Measurements from ENCODE around the gene PDPR.
"Not testable (repeated sequence)": the region's sequence is repeated elsewhere in the genome, so short reads cannot be mapped to it uniquely, and the experiment has no call there.

DNA sequence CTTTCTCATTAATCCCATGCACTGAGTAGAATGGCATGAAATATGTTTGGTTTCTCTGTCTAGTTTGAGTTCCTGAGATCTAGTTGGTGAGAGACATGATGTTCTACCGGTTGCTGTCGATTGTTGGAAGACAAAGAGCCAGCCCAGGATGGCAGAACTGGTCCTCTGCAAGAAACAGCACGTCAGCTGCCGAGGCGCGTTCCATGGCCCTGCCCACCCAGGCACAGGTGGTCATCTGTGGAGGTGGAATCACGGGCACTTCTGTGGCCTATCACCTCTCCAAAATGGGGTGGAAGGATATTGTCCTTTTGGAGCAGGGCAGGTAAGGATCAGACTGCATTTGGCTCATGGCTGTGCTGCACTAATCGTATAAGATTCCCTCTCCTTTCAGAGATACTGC lies 6.3 kb downstream of the PDPR start:
- not testable (repeated sequence) for TF ChIP-seq CTCF, POLR2AphosphoS5 (IDR thresholded peaks at IDR 0.05)
